GM23248 (cell line): Measurements from ENCODE around the gene HSPA12A. TPM values are rescaled to one million over a fixed set of nuclear protein-coding genes. Genes with fewer than 3 reads are reported as not detected.

Experiments
- DNase-seq: peaks from one replicate; pipeline ENCODE4 v3.0.0-alpha.2; 2015
- H2AFZ ChIP-seq: fragments of 200-600 bp; sonication (generic); 2 replicates; pipeline ENCODE4 v1.6.1; 2016; ENCODE audit warnings: antibody characterized with exemption
- H3F3A ChIP-seq: fragments of 200-600 bp; sonication (generic); 2 replicates; pipeline ENCODE4 v1.6.1; 2016; ENCODE audit warnings: mild to moderate bottlenecking, antibody characterized with exemption, mixed run types; ENCODE audit not compliant: insufficient read depth
- H3K27ac ChIP-seq: fragments of 200-600 bp; sonication (generic); 2 replicates; pipeline ENCODE4 v1.5.1; 2016; ENCODE audit warnings: mild to moderate bottlenecking
- H3K27me3 ChIP-seq: fragments of 200-600 bp; sonication (generic); replicated peaks from 2 replicates; pipeline ENCODE4 v1.6.1; 2016; ENCODE audit warnings: mild to moderate bottlenecking; ENCODE audit not compliant: insufficient read depth
- H3K36me3 ChIP-seq: fragments of 200-600 bp; sonication (generic); 2 replicates; pipeline ENCODE4 v1.6.1; 2016; ENCODE audit warnings: low read depth, mild to moderate bottlenecking
- H3K4me1 ChIP-seq: fragments of 200-600 bp; sonication (generic); 2 replicates; pipeline ENCODE4 v1.6.1; 2016; ENCODE audit warnings: mild to moderate bottlenecking; ENCODE audit not compliant: insufficient read depth
- H3K4me2 ChIP-seq: fragments of 200-600 bp; sonication (generic); one replicate; pipeline ENCODE4 v1.6.1; 2016; ENCODE audit warnings: mild to moderate bottlenecking; ENCODE audit not compliant: unreplicated experiment
- H3K4me3 ChIP-seq: fragments of 200-600 bp; sonication (generic); 2 replicates; pipeline ENCODE4 v1.5.1; 2016; ENCODE audit warnings: mild to moderate bottlenecking
- H3K79me2 ChIP-seq: fragments of 200-600 bp; sonication (generic); 2 replicates; pipeline ENCODE4 v1.6.1; 2016; ENCODE audit warnings: mild to moderate bottlenecking; ENCODE audit not compliant: insufficient read depth
- H3K9ac ChIP-seq: fragments of 200-600 bp; sonication (generic); 2 replicates; pipeline ENCODE4 v1.6.1; 2016; ENCODE audit warnings: mild to moderate bottlenecking
- H3K9me2 ChIP-seq: fragments of 200-600 bp; sonication (generic); 2 replicates; pipeline ENCODE4 v1.6.1; 2016; ENCODE audit warnings: mixed run types, mild to moderate bottlenecking, moderate library complexity; ENCODE audit not compliant: insufficient read depth
- H3K9me3 ChIP-seq: fragments of 200-600 bp; sonication (generic); one replicate; pipeline ENCODE4 v1.6.1; 2017; ENCODE audit warnings: low read depth
- H4K20me1 ChIP-seq: fragments of 200-600 bp; sonication (generic); 2 replicates; pipeline ENCODE4 v1.6.0; 2016; ENCODE audit not compliant: insufficient read depth
- EZH2 ChIP-seq: fragments of 200-600 bp; sonication (generic); IDR thresholded peaks from 2 replicates; pipeline ENCODE4 v1.6.1; 2018; ENCODE audit warnings: antibody characterized with exemption, mild to moderate bottlenecking; ENCODE audit not compliant: insufficient read depth, poor library complexity, severe bottlenecking
- EZH2phosphoT487 ChIP-seq: fragments of 200-600 bp; sonication (generic); IDR thresholded peaks from 2 replicates; pipeline ENCODE4 v1.6.1; 2018; ENCODE audit warnings: antibody characterized with exemption, moderate library complexity, mild to moderate bottlenecking, low read depth; ENCODE audit not compliant: insufficient read depth
- WGBS, 2 experiments: methylation state at CpG; one replicate each; pipeline ENCODE4 v1.1.6; 2015 to 2017; ENCODE audit warnings: low lambda C conversion rate in 2 of 2, low coverage in 1 of 2; ENCODE audit errors: missing lambda C conversion rate in 2 of 2; 5-methylcytosine and 5-hydroxymethylcytosine counted together
- in situ Hi-C: fragments of 300-500 bp; cut with MboI; formaldehyde crosslinking; loops from 2 replicates; pipeline ENCODE4 v1.15.0; 2020
- polyA plus RNA-seq: library from polyadenylated mRNA; unstranded; fragments of >200 nt; fragmentation: Nextera tagmentation; extraction: Ambion mirVana; gene quantifications from 2 replicates; pipeline ENCODE4 v1.2.1, GENCODE V29; 2016
- total RNA-seq: library from RNA; depleted of rRNA; stranded (reverse); fragments of >200 nt; shearing (Covaris generic); gene quantifications from 2 replicates; pipeline ENCODE4 v1.2.3, GENCODE V29; 2014

Gene HSPA12A
- total and polyA plus RNA-seq, 2 experiments from 2014 or later: 4.8 to 5.6 TPM

DNA sequence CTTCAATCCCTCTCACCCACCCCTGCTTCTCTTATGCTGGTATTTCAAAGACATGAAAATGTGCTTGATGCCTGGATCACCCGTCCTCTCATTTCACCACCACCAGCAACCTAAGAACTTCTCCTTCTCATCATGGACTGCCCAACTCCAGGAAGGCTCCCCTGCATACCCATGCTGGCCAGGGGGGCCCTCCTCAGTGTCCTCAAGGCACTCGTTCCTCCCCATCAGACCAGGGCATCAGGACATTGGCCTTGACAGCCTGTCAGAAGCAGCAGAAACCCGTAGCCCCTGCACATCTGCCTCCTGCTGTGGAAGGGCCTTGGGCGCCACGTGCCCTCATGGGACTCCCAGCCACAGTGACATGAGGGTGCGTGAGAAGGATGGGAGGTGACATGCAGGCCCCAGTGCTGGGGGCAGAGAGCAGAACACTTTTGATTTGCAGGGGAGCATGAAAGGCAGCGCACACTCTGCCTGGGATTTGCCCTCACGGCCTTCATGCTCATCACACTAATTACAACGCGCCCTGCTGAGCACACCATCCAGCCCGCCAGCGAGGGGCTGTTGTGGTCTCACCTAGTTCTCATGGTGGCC lies 1.9 kb upstream of the HSPA12A start:
- Histone ChIP-seq H3K79me2 (0 out of 2 replicates have a peak, but pooled peaks cover 7% of the 10 kb centered on the region), H2AFZ (no peak overlapping the region)
- WGBS, 2 experiments: 91 to 92% methylated on average over 12 of the region's 12 CpGs

DNA sequence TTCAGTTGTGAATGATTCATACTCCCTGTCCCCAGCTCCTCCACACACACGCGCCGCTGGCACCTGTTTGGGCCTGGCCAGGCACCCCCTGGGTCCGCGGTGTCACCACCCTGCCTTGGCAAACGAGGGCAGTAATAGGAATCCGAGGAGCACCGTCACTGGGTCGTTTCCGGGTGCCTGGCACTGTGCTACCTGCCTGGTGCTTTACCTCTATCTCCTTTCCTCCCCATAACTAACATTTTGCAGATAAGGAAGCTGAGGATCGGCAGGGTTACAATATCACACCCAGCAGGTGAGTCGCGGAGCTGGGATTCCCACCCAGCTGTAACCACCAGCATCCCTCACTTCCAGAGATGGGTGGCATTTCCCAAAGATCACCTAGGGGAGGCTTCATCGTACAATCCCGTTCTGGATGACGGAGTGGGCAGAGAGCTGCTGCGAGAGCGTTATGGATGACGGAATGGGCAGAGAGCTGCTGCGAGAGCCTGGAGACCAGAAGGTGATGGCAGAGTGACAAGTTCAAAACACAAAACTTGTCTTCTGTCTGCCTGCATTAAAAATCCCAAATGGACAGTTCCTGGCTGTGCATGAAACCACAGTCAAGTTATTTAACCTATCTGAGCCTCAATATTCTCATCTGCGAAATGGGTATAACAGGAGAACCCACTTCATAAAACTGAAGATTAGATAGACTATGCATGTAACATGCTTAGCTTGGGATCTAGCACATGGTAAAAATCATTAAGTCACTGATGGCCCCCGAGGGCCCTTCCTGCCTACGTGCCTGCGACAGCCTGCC lies 1.1 kb upstream of the HSPA12A start:
- TF ChIP-seq EZH2phosphoT487: no peak
- no peak for TF ChIP-seq EZH2
- Histone ChIP-seq H3K27me3 (no peaks in the 10 kb centered on the region), H3K9me2 (no peaks in the 10 kb centered on the region), H3K9ac (peak overlapping the region; percentile 83; the same call in 1 of the 2 replicates), H3K79me2 (0 out of 2 replicates have a peak, but pooled peaks cover 9% of the 10 kb centered on the region), H3K4me3 (peak overlapping the region; percentile 77), H3K27ac (no peak overlapping the region), H3K36me3 (no peaks in the 10 kb centered on the region), H3K9me3 (no peaks in the 10 kb centered on the region), H2AFZ (peak overlapping the region; percentile 78; the same call in 1 of the 2 replicates), H3K4me1 (peaks cover 11% of the 10 kb centered on the region), H4K20me1 (no peaks in the 10 kb centered on the region), H3K4me2 (peak overlapping the region; percentile 76), H3F3A (no peaks in the 10 kb centered on the region)
- in situ Hi-C loops: no loop called here
- DNase-seq: no peak
- WGBS, 2 experiments: 45 to 51% methylated on average over 24 of the region's 24 CpGs

More for the DNA sequence above, 1.9 kb upstream of the HSPA12A start:
- no peaks in the 10 kb centered on the region for H3K9me2 ChIP-seq
- no peak overlapping the region for H3K4me2 ChIP-seq
- in situ Hi-C loops: no loop called here
- no peaks in the 10 kb centered on the region for H3K27me3 ChIP-seq
- H3K9ac ChIP-seq: no peak overlapping the region
- DNase-seq: no peak
- no peak overlapping the region for H3K4me3 ChIP-seq
- peaks cover 11% of the 10 kb centered on the region for H3K4me1 ChIP-seq
- H3K9me3 ChIP-seq: no peaks in the 10 kb centered on the region
- no peaks in the 10 kb centered on the region for H4K20me1 ChIP-seq
- no peaks in the 10 kb centered on the region for H3K36me3 ChIP-seq
- H3K27ac ChIP-seq: no peak overlapping the region
- TF ChIP-seq EZH2 (no peak), EZH2phosphoT487 (no peak)
- H3F3A ChIP-seq: no peaks in the 10 kb centered on the region

DNA sequence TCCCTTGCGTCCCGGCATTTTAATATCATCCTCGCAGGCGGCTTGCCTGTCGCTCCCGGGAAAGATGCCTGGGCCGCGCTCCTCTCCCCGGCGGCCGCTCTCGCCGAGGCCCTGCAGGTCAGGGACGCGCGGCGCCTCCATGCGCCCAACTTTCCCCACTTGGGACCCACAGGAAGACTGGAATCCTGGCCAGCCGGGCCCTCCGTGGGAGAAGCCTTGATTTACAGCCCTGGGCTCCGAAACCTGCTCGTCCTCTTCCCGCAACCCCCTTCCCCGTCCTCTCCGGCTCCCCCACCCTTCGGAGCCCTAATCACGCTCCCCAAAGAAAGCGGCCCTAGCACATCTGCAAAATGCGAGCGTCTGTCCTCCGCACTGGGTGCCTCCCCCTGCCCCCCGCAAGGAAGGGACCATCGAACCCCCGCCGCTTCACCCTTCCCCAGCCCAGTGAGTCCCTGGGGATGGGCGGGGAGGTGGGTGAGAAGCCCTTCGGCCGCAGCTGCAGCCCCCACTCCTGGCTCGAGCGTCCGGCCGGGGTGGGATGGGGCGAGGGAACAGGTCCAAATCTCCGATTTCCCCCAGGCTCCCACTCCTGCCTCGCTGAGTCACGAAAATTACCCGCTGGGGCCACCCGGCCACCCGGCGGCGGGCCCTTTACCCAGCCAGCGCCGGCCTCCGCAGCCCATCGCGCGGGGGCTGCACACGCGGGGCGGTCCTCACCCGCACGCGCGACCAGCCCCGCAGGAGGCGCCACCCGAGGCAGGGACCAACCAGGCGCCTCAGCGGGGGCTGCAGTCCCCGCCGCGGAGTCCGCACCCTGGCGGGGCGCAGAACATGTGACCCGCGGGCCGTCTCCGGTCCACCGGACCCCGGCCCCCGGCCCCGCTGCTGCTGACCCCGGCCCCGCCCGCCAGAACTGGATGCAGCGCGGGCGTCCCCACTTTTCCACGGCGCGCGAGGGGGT lies 695 bp downstream of the HSPA12A start:
- peak overlapping the region; percentile 77 for H3K4me3 ChIP-seq
- H3K27me3 ChIP-seq: no peaks in the 10 kb centered on the region
- no peaks in the 10 kb centered on the region for H3K36me3 ChIP-seq
- 3 to 4% methylated on average over 43 to 60 of the region's 93 CpGs for WGBS, 2 experiments
- DNase-seq: peak; percentile 68
- H2AFZ ChIP-seq: peak overlapping the region; percentile 82
- no peaks in the 10 kb centered on the region for H3K9me3 ChIP-seq
- peaks cover 3% of the 10 kb centered on the region; the same call in 1 of the 2 replicates for H3K4me1 ChIP-seq
- no peaks in the 10 kb centered on the region for H3K9me2 ChIP-seq
- H3K9ac ChIP-seq: peak overlapping the region; percentile 83
- in situ Hi-C loops: no loop called here
- TF ChIP-seq EZH2phosphoT487 (no peak), EZH2 (no peak)
- H3K4me2 ChIP-seq: peak overlapping the region; percentile 87
- H3F3A ChIP-seq: no peaks in the 10 kb centered on the region
- no peak overlapping the region for H3K27ac ChIP-seq
- H3K79me2 ChIP-seq: 0 out of 2 replicates have a peak, but pooled peaks cover 9% of the 10 kb centered on the region
- no peaks in the 10 kb centered on the region for H4K20me1 ChIP-seq

DNA sequence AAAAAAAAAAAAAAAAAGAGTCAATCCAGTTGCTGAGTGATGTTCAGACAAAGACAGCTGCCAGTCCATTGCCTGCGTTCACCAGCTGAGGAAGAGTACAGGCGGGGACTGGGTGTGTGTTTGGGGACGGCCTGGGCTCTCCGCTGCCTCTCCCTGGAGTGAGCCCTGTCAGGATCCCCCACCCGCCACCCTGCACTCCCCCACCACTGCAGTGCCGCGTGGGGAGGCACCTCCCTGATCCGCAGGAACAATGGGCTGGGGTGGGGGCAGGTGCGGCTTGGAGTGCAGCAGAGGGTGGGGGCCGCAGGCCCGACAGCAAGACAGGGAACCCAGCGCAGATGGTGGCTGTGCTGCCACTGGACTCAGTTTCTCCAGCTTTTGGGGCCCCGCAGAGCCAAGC lies 1.4 kb downstream of the HSPA12A start:
- Histone ChIP-seq H3K36me3 (no peaks in the 10 kb centered on the region), H3K4me2 (peak overlapping the region; percentile 87), H3K27me3 (no peaks in the 10 kb centered on the region), H4K20me1 (no peaks in the 10 kb centered on the region), H2AFZ (peak overlapping the region; percentile 82), H3K4me1 (peaks cover 3% of the 10 kb centered on the region; the same call in 1 of the 2 replicates), H3F3A (no peaks in the 10 kb centered on the region), H3K9me2 (no peaks in the 10 kb centered on the region), H3K9ac (peak overlapping the region; percentile 83; the same call in 1 of the 2 replicates), H3K27ac (no peak overlapping the region), H3K79me2 (0 out of 2 replicates have a peak, but pooled peaks cover 9% of the 10 kb centered on the region), H3K9me3 (no peaks in the 10 kb centered on the region), H3K4me3 (peak overlapping the region; percentile 77)
- TF ChIP-seq EZH2phosphoT487 (no peak), EZH2 (no peak)
- WGBS, 2 experiments: 25 to 51% methylated on average over 5 to 13 of the region's 13 CpGs
- in situ Hi-C loops: no loop called here
- no peak for DNase-seq
